CMK (cell line): ENCODE data around the gene STXBP5L.
"Not testable (repeated sequence)": the region's sequence is repeated elsewhere in the genome, so short reads cannot be mapped to it uniquely, and the experiment has no call there.

Experiments
- DNase-seq: peaks from one replicate; pipeline ENCODE4 v3.0.0-alpha.2; 2010; ENCODE audit warnings: low read depth

The STXBP5L gene

DNA sequence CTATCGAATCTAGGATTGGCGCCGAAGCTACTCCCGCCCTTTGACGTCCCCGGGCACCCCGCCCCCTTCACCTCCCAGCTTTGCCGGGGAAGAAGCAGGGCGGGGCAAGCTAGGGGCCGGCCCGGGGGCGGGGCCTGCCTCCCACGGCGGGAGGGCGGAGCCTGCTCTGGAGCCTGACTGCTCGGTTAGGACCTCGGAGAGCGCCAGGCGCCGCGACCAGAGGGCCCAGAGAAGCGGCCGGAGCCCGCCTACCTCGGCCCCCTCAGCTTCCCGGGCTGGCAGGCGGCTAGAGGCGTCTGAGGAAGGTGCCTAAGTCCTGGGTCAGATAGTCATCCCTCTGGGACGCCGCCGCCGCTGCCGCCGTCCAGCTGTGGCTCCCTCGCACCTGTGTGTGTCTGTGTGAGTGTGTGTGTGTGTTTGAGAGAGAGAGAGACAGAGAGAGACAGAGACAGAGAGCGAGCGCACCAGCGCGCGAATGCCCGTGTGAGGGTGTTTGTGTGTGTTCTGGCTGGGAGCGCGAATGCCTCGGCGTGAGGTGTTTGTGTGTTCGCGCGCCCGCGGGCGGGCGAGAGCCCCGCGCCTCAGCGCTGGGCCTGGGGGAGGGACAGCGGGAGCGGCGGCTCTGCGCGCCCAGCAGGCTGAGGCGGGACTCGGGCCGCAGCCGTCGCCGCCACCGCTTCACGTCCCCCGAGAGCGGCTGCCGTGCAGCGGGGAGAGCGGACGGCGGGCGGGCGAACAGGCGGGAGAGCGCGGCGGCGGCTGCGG, at the start of gene STXBP5L:
Gene STXBP5L, plus strand, starts transcription at position 176 of the 765 bp plus-strand sequence. CDS start 1,374 bp downstream, outside the sequence.
- DNase-seq = no peak

DNA sequence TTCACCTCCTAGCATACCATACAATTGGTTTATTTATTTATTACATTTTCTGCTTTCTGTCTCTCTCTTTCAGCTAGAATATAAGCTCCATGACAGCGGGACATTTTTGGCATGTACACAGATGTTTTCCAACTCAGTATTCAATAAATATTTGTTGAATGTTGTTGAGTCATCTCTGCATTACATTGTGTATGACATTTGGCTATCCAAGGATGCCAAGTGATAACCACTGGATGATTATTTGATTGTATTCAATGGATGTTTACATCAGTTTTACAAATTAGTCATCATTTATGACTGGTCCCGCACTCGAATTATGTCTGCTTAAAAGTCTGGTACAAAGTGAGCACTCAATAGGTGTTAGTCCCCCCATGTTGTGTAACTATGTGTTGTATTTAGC, 49.5 kb upstream of the STXBP5L start:
- no peak for DNase-seq

DNA sequence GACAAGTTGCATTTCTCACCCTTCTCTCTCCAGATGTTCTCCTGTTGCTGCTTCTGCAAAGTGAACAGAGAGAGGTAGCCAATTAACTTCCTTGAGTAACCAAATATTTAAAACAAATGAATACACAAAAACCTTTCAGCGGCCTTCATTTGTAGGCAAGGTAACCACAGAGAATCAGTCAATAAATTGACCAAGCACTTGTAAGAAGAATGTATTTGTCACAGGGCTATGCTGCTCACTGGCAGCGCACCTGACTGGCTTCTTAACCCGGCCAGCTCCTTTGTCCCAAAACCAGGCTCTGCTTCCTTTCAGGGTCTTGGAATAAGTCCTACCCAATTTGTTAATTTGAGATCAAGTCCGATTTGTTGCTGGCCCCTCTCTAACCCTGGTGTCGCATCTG, 43.5 kb upstream of the STXBP5L start:
- DNase-seq = no peak

DNA sequence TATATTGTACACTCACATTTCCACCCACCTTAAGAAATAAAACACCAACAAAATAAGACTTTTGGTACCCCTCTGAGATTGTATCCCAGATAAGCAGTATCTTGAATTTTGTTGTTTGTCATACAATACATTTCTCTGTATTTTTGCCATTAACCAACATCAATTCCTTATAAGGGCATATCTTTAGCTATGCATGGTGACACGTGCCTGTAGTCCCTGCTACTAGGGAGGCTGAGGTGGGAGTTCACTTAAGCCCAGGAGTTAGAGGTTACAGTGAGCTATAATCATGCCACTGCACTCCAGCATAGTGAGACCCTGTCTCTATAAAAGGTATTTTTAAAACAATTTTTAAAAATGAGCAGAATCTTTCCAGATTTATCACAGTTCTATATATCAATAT, 32.5 kb upstream of the STXBP5L start:
- no peak for DNase-seq

DNA sequence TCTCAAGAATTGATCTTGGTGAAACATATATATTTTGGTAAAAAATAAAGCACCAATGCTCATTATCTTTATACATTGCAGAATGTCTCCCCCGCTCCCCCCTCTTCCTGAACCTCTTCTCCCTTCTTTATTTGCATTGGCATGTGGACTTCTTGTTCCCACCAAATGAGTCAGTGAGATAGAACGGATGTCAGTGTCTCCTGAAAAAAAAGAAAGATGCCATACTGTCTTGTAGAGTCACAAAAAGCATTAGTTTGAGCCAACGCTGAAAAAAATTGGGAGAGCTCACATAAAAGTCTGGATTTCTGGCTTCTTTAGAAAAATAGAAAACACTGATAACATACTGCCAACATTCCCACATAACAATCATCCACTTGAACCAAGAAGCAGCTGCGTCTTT, 32.0 kb upstream of the STXBP5L start:
- no peak for DNase-seq

DNA sequence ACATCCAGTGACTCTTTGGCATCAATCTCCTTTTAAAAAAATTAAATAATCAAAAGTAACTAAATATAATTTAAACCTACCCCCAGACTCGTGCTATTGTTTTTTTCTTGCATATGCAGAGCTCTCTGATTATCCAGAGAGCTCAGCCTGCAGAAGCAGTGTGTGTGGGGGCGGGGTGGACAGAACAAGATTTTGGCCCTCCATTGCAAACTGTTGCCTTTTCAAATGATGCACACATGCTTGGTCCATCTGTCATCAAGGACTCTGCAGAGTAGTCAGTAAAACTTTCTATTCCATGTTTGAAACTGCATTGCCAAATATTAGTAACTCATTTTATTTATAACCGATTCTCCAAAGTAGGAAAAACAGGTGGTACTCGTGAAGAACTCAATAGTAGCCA, 28.6 kb upstream of the STXBP5L start:
- DNase-seq = no peak

DNA sequence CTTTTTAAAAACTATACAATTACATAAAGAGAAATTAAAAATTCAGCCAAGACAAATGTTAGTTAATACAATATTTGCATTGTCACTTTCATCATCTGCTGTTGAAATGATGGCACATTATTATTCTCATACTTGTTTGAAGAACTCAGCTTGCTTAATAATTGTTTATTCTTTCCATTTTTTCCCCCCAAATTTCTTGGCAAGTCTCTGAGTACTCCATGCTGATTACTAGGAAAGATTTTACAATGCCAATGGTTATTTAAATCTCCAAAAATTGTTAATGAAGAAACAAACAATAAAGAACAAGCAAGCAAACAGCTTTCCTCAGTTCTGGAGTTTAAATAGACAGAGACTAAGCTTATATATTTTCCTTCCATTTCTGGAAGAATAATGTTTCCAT, 15.1 kb upstream of the STXBP5L start:
- DNase-seq = no peak

DNA sequence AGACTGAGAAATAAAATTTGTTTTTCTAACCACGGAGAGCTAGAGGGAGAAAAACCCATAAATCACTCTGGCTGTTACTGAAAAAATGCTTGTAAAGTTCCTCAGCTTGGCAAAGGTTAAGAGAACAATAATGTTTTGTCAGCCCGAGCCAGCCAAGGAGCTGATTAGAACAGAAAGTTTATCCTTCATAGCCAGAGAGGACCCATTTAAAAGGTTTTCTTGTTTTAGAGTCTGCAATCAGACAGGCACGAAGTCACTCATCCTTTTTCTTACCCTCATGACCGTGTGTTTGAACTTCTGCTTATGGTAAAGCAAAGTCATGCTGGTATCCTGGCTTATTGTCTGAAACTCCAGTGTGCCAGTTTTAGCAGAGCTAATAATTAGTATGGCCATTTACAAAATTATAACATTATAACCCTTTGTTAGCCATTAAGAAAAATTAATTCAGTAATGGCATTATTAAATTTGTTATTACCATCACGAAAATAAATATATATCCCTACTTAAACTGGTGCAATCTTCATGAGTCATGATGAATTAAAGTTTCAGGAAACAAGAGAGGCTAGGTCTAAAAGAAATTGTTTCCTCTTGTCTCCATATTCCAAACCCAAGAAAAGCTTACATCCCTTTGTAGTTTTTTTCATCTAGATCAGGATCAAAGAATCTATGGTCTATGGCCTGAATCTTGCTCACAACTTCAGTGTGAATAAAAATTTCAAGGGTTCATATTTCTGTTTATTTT, 13.5 kb upstream of the STXBP5L start:
- no peak for DNase-seq

DNA sequence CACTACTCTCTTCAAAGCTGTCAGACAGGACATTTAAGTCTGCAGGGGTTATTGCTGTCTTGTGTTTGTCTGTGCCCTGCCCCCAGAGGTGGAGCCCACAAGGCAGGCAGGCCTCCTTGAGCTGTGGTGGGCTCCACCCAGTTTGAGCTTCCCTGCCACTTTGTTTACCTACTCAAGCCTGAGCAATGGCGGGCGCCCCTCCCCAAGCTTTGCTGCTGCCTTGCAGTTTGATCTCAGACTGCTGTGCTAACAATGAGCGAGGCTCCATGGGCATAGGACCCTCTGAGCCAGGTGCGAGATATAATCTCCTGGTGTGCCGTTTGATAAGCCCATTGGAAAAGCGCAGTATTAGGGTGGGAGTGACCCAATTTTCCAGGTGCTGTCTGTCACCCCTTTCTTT, 6.3 kb upstream of the STXBP5L start:
- DNase-seq = not testable (repeated sequence)

DNA sequence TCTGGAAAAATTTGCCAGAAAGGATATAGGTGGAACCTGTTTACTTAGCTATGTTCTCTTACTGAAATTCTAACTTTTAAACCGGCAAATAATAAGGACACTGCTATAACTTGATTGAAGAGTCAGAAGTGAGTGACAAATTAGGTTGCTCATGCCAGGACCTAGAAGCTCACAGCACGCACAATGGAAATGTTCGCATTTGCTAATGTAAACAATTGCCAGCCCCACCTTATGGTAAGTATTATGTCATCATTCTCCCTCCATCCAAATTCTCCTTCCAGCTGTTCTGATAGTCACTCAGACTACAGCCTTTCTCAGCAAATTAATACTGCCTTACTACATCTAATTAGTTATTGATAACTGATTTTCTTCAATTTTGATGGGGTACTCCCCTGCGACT, 4.8 kb upstream of the STXBP5L start:
- DNase-seq = no peak

DNA sequence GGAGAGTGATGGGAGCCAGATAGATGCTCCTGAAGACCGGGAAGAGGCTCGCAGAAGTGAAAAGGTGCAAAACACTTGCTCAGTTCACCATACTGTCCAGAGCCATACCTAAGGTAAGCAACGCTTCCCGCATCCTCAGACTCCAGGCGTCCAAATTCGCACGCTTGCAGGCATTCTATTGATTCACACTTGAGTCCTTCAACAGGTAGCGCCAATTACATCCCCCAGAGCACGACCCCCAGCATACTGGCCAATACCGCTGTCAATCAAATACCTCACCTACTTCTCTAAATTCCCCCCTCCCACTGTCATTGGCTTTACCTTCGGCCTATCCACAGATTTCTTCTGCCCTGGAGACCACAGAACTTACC, 361 bp upstream of the STXBP5L start:
- DNase-seq = no peak

DNA sequence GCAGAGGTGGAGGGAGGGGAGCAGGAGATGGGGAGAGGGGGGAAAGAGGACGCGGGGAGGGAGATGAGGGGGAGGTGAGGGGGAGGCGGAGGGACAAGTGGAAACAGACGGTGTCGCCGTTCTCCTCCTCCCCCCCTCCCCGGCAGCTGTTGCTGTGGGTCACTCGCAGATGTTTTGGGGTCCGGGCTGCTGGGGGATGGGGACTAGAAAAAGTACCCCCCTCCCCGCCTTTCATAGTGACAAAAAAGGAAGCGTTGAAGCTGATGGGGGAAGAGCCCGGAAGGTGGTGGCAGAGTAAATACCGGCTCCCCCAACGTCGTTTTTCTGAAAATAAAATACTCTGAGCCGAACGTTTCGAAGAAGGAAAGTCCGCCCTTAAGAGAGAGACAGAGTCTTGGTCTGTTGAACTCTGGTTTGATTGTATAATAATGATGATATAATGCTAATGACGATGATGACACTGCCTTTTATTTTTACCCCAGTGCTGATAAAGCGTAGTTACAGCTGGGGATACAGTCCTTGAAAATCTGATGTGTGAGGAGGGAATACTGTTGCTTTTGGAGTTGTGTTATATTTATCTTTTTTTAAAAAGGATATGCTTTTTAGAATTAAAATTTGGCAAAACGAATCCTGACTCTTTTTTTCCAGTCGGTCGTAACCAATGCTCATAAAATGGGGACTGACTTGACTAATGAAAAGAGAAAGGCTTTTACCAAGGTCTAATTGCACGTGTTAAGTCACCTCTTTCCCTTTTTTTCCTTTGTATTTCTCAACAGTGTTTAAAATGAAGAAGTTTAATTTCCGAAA, 993 bp downstream of the STXBP5L start:
- DNase-seq = no peak

DNA sequence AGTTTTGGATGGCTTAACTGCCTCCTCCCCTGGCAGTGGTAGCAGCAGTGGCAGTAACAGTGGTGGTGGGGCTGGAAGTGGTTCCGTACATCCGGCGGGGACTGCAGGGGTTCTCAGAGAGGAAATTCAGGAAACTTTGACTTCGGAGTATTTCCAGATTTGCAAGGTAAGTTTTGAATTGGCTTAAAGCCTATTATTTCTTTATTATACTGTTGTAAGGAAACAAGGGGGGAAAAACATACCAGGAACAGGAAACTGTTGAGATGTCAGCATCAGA, 1.5 kb downstream of the STXBP5L start:
- no peak for DNase-seq

DNA sequence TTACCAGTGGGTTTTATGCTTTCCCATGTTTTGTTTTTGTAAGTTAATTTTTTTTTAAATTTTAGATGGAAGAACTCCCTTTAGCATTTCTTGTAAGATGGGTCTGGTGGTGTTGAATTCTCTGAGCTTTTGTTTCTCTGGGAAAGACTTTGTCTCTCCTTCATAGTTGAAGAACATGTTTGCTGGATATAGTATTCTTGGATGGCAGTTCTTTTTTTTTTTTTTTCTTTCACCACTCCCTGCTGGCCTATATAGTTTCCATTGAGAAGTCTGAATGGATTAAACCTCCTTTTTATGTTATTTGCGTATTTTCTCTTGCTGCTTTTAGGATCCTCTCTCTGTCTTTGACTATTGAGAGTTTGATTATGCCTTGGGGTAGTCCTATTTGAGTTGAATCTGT, 18.1 kb downstream of the STXBP5L start:
- no peak for DNase-seq

DNA sequence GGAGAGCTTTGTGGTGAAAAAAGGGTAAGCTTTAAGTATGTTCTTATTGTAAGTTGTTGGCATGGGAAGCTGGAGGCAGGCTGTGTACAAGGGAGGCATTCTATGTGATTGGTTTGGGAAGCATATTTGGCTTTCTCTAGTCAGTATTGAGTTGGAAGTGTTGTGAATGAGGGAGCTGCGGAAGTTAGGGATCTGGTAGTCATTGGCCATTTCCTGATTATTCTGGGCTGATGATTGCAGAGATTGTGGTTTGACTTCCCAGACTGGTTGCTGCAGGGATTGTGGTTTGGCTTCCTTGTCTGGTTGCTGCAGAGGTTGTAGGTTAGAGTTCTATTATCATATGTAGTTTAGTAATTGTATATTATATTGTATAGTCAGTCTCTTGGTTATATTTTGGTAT, 21.0 kb downstream of the STXBP5L start:
- DNase-seq = no peak

DNA sequence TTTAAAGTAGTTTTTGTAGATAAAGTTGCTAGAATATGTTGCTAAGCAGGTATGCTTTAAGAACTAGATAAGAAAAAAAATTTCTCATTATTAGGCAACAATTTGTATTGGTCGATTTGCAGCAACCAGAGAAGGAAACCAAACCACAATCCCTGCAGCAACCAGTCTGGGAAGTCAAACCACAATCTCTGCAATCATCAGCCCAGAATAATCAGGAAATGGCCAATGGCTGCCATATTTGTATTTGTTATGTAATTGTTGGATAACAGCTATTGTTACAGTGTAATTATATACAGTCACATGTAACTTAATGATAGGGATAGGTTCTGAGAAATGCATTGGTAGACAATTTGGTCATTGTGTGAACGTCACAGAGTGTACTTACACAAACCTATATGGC, 23.6 kb downstream of the STXBP5L start:
- no peak for DNase-seq

DNA sequence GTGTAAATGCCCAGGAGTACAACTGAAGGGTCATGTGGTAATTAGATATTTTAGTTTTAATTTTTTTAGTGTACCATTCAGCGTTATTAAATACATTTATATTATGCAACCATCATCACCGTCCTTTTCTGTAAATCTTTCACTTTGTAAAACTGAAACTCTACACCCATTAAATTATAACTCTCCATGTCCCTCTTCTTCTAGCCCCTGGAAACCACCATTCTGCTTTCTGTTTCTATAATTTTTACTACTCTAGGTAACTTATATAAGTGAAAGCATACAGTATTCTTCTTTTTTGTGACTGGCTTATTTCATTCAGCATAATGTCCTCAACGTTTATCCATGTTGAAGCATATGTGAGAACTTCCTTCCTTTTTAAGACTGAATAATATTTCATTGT, 48.1 kb downstream of the STXBP5L start:
- no peak for DNase-seq

DNA sequence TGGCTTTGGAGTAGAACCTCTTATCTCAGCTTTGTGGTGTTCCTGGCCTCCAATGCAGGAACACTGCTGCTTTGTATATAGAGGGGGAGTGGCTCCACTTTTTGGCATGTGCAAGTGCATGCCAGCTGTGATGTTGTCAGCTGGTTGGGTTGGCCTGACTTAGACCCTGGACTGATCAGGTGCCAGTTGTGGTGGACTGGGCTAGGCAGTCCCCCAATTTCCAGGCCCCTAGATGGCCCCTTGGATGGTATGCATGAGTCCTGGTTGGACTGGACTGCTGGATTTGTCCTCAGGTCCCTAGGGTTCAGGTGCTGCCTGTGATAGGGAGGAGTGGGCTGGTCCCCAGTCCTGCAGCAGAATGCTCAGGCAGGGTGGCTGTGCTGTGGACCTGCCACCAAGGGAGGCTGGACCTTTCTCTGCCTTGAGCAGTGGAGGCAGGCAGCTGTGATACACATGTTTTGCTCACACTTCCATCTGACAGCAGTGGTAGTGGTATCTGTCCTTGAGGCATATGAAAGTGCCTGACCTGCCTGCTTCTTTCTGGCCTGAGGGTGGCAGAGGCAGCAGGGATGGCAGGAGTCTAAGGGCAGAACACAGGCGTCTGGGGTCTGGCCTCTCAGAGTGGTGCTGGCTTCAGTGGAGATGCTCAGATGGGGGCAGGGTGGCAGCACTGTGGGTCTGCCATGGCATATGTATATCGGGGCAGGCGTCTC, 74.8 kb downstream of the STXBP5L start:
- no peak for DNase-seq

DNA sequence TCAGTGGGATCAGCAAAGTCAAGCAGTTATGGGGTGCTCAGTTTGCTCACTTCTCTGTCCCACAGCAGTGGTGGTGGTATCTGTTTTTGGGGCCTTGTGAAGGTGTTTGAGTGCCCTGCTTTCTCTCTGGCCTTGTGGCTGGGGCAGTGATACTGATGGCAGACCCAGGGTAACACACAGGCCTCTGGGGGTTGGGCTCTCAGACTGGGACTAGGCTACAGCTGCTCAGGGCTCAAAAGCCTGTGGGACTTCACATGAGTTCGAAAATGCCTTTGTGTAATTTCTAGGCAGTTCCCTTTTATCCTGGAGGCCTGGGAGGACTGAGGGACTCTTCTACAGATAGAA, 75.3 kb downstream of the STXBP5L start:
- no peak for DNase-seq

DNA sequence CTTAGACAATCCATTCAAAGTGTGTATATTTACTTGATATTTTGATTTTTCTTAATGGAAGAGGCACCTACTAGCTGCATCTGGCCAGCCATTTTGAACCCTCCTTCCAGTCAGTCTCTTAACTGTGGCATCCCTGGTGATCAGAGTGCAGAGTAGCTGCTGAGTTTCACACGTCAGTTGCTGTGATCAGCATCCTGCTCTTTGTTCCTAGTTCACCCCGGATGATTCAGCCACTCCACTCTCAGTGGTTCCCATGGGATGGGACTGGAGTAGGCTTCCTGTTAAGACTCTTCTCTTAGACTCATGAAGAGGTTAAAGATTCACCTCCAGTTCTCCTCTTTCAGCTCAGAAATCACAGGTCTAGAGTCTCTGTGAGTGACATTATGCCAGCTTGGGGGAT, 75.8 kb downstream of the STXBP5L start:
- DNase-seq = no peak

DNA sequence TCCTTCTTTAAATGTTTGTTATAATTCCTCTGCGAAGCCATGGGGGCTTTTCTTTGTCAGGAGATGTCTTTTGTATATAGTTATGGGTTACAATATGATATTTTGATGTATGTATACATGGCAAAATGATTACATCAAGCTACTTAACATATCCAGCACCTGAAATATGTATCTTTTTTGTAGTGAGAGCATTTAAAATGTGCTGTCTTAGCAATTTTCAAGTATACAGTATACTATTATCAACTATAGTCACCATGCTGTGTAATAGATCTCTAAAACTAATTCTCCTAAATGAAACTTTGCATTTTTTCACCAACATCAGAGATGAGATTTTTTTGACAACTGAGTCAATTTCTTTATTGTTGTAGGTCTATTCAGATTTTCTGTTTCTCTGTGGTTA, 77.2 kb downstream of the STXBP5L start:
- no peak for DNase-seq

DNA sequence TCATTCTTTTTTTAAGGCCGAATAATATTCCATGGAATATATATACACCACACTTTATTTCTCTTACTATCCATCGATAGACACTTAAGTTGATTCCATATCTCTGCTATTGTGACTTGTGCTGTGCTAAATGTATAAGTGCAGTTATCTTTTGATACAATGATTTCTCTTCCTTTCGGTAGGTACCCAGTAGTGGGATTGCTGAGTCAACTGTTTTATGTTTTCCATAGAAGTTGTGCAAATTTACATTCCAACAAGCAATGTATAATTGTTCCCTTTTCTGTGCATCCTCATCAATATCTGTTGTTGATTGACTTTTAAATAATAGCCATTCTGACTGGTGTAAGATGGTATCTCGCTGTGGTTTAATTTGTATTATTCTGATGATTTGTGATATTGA, 81.0 kb downstream of the STXBP5L start:
- DNase-seq = no peak

DNA sequence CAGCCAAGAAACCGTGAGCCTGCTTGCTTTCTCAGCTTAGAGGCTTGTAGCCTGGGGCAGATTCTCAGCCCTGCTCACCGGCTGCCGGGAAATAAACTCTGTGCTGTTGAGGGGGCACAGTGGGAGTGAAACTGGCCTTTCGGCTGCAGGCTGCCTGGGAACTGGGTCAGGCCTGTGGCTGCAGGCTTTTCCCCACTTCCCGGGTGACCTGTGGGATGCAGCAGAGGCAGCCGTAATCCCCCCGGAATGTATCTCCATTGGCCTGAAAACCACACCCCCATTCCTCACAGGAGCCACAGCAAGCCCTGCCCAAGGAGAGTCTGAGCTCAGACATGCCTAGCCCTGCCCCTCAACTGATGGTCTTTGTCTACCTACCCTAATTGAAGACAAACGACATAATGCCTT, 110.9 kb downstream of the STXBP5L start:
- DNase-seq = no peak
